HG02763 (cell line): ENCODE results near the gene OPN1SW.

Experiments used
- ATAC-seq: cut with Tn5 transposase; IDR thresholded peaks from one replicate; pipeline ENCODE4 v1.9.1; 2021; ENCODE audit warnings: mild to moderate bottlenecking, moderate library complexity; ENCODE audit not compliant: unreplicated experiment

The OPN1SW gene, protein sequence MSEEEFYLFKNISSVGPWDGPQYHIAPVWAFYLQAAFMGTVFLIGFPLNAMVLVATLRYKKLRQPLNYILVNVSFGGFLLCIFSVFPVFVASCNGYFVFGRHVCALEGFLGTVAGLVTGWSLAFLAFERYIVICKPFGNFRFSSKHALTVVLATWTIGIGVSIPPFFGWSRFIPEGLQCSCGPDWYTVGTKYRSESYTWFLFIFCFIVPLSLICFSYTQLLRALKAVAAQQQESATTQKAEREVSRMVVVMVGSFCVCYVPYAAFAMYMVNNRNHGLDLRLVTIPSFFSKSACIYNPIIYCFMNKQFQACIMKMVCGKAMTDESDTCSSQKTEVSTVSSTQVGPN

DNA sequence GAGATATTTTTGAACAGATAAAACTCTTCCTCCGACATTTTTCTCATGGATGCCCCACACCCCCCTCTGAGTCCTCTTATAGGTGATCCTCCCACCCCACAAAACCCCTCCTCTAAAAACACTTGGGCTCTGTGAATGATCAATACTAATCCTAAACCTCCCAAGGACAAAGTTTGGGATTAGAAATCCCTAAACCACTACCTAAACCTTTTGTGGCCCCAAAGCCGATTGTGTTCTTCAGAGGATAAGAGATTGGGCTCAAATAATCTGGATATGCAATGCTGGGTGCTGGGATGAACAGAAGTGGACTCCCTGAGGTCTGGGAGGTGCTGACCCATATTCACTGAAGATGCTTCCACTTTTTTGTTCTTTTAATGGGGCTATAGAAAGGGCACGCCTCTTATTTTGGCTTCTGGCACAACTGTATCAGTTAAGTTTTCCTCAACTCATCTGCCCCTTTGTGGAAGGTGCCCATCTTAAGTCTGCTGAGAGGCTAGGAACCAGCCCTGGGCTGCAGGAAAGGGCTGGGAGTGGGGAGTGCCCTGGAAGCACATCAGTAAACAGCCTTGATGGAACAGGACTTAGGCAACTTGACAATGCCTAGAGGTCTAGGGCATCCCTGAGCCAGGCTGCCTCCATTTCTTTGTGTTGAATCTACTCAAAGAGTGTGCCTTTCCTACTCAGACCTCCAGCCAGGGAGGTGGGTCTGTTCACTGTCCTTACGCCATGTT lies at the start of gene OPN1SW:
TSS of gene OPN1SW (minus strand) at position 51 of the 731 bp plus-strand sequence. CDS start at position 38, 13 bp downstream.
- ATAC-seq = no peak

DNA sequence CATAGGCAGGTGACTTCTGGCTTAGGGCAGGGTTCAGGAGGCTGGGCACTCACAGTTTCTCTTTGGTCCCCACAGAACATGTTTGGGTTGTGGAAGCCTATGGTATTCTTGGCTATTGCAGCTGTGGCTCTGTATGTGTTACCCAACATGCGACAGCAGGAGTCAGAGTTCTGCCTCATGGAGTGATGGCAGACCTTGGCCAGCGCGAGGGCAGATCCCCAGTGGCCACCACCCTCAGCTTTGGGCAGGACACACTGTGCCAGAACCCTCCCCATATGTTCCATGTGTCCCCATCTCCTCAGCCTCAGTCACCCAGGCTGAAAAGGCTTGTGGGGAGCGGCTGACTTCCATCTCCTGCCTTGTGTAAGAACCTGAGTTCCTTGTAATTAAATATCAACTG lies 46.1 kb upstream of the OPN1SW start:
- no peak for ATAC-seq

DNA sequence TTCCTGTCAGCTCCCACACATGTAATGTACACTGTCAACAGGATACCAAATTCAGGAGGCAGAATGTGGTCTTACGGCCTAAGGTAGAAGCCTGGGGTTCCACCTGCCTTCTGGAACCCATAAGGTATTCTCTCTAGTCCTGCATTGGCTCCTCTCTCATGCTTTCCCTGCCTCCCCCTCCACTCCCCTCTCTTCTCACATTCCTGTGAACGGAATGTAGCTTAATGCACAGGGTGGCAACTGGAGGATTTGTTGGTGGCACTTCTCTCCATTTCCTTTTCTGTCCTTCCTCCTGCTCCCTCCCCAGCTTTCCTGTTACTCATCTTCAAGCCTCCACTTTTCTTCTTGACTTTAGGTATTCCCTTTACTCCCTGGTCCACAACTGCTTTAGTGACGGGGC lies 43.1 kb upstream of the OPN1SW start:
- ATAC-seq = no peak

DNA sequence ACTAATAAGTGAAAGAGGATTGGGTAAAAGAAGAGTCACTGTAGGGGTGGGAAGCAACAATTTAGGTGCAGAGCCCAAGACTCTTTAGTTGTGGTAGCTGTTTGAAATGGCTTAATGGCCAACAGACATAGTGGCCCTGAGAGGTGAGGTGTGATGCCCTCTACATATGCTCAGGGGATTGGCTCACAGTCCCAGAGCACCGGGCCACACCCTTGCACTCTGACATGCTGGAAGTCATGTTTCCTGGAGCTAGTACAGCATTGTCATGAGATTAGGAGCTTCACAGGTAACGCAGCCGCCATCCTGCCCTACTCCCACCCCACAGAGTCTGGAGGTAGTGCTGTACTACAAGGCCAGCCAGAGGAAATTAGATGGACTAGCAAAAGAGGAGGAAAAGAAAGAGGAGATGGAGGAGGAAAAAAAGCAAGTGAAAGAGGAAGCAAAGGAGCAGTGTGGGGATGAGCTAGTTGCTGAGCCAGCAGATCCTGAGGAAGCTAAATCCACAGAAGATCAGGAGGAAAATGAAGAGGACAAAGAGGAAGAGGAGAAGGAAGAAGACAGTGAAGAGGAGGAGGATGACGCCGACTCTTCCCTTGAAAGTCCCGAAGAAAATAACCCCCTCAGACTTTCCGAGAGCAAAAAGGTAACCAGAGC lies 39.8 kb upstream of the OPN1SW start:
- ATAC-seq = no peak

DNA sequence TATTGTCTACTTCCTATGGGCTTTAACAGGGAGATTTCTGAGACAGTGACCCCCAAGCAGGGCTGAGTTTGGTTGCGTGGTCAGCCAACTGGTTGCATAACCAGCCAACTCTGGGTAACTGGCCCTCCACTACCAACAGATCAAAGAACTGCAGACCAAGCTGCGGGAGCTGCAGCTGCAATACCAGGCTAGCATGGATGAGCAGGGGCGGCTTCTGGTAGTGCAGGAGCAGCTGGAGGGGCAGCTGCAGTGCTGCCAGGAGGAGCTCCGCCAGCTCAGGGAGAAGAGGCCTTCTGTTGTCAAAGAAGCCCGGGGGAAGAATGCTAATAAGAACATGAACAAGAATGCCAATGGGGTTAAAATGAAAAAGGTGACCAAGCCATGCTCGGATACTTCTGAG lies 38.9 kb upstream of the OPN1SW start:
- ATAC-seq = no peak

DNA sequence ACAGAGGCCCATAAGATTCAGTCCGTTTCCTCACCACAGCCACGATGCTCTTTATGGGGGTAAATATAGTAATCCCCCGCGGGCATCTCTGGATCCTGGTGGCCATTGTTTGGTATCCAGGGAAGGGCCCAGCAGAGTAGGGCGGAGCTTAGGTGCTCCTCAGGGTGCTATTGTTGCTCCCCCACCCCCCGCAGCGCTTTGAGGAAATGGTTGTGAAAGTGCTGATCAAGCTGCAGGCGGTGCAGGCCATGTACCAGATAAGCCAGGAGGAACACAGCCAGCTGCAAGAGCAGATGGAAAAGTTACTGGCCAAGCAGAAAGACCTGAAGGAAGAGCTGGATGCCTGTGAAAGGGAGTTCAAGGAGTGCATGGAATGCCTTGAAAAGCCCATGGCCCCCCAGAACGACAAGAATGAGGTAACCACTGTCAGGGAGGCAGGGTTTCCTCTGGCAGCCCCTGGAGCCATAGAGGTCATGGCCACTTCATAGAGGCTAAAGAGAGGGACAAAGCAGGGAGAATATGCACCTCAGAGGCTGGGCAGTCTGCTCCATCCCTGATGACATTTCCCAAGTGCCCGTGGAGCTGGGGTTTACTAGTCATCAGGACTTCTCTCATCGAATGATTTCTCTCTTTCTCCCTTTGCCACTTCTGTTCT lies 37.0 kb upstream of the OPN1SW start:
- no peak for ATAC-seq

DNA sequence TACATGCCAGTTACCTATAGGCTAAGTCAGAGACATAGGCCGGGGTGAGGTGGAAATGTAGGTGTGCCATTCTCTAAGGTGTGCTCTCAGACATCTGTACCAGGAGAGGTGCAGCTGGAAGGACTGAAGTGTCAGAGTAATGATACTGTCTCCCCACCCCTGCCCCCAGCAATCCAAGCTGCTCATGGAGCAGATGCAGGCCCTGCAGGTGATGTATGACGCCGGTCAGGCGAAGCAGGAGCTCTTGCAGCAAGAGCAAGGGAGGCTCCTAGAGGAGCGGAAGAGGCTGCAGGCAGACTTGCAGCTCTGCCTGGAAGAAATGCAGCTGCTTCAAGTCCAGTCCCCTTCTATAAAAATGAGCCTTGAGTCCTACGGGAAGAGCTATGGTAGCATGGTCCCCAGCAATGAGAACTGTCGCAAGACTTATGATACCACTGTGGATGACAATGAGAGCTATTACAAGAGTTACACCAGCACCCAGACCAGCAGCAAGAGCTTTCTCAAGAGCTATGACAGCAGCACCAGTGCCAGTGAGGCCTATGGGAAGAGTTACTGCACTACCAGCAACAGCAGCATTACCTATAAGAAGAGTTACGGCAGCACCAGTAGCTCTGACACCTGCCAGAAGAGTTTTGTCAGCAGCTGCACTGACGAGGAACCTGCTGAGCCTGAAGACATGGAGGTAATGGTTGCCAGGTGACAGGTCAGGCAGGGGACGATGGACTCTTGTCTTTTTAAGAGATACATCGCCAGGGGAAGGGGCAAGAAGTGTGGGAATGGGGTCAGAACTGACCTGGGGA lies 36.2 kb upstream of the OPN1SW start:
- no peak for ATAC-seq

DNA sequence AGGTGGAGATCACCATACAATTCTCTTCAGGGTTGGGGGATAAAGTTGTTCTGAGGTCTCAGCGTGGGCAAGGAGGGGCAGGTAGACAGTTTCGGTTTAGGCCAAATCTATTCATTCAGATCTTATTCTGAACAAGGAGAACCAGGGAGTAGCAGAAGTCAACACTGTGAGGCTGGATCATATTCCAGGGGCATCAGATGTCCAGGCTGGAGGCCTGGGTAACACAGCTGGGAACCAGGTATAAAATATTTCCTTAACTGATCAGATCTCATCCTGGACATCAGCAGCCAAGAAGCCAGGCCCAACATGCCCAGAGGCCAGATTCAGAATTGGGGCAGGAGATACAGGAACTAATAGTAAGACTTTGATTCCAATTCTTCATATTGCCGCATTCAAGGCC lies 35.4 kb upstream of the OPN1SW start:
- no peak for ATAC-seq

DNA sequence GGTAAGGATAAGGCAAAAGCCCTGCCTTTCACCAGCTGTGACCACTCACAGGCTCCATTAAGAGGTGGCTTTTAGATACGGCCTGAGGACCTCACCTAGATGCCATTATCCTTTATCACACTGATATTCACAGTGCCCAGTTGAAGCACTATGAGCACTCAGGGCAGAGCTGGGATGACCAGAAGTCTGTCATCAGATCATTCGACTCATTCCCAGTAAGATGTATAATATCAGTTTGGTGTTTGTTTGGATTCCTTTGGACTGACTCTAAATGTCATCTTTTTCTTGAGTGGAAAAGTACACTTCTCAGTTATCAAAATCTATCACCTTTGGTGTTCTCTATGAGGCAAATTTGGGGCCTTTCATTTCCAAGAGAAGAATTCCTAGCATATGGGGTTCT lies 34.9 kb upstream of the OPN1SW start:
- no peak for ATAC-seq

DNA sequence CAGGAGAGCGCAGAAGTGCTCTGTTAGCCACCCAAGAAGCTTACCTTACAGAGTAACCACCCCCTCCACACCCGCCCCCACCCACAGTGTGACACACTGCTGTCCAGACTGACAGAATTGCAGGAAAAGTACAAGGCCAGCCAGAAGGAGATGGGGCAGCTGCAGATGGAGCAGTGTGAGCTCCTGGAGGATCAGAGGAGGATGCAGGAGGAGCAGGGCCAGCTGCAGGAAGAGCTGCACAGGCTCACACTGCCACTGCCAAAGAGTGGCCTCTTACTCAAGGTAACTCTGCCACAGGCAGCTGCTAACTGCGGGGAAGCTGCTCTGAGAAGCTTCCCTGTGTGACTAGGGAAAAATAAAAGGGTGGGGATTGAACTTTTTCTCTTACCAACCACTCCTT lies 33.8 kb upstream of the OPN1SW start:
- ATAC-seq = no peak

DNA sequence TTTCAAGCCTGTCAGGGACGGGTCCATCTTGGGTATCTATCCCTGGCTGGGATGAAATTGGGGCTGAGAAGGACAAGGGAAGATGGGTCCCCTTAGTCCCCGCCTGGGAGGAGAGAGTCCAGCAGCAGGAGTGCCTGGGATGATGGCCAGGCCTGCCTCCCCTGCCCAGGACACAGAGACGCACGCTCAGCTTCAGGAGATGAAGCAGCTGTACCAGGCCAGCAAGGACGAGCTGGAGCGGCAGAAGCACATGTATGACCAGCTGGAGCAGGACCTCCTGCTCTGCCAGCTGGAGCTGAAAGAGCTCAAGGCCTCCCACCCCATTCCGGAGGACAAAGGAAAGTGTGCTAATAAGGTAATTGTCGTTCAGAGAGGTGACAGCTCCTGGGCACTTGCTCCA lies 31.6 kb upstream of the OPN1SW start:
- no peak for ATAC-seq

DNA sequence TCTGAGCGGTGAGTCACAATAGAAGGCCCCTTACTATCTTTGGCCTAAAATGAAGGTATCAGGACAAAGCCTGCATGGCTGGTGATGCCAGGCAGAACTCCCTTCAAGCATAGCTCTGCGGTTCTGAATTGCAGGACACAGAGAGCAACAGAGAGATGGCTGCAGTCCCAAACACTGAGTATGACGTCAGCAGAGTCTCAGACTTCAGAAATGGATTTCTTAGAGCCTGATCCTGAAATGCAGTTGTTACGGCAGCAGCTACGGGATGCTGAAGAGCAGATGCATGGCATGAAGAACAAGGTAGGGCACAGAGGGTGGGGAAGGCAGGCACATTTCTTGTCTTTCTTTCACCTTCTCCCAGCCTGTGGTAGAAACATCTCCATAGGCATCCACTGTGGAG lies 29.6 kb upstream of the OPN1SW start:
- no peak for ATAC-seq

DNA sequence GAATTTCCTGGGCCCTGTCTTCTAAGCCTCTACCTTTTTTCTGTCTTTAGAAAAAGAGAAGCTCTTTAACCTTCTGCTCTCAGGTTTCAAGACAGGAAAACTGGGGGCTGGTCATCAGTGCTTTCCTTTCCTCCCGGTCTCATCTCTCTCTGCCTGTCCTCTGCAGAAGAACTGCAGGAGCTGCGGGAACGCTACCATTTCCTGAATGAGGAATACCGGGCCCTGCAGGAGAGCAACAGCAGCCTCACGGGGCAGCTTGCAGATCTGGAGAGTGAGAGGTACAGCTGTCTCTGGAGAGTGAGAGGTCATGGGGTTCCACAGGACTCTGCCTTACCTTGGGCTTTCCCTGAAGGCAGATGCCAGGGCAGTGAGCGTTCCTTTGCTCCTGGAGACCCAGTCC lies 28.9 kb upstream of the OPN1SW start:
- no peak for ATAC-seq

DNA sequence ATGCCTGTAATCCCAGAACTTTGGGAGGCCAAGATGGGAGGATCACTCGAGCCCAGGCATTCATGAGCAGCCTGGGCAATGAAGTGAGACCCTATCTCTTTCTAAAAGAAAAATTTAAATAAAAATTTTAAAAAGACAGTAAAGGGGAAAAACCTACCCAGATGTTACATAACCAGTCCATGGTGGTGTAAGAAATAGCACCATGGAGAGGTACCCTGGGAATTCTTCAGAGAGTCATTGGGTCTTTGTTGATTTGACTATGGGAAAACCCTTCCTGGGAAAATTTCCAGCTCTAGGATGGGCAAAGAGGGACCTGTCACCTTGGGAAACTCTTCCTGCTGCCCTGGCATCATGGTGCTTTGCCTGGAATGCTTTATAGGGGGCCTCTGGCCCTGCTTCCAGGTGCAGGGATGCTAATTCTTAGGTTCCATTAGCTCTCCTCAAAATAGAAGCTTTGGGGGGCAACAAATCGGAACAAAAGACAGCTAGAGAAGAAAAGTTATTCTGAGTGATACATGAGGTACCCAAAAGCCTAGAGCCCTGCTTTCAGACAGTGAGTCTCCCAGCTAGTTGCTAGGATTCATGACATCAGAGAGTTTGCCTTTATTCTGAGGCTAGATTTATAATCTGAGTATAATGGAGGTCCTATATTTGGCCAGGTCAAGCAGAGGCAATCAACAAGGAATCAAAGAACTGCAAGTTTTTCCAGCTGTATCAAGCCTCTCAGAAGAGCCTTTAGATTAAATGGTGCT lies 26.2 kb upstream of the OPN1SW start:
- no peak for ATAC-seq

DNA sequence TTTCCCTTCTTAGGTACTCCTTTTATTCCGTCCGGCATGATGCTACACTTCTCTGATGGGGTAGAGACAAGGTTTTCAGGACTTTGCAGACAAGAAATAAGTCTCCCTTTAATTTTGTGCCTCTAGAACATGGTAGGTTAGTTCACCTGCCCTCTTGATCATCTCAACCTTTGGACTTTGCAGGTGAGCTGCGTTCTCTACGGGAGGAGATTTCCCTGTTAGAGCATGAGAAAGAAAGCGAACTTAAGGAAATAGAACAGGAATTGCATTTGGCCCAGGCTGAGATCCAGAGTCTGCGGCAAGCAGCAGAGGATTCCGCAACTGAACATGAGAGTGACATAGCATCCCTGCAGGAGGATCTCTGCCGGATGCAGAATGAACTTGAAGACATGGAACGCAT lies 25.4 kb upstream of the OPN1SW start:
- no peak for ATAC-seq

DNA sequence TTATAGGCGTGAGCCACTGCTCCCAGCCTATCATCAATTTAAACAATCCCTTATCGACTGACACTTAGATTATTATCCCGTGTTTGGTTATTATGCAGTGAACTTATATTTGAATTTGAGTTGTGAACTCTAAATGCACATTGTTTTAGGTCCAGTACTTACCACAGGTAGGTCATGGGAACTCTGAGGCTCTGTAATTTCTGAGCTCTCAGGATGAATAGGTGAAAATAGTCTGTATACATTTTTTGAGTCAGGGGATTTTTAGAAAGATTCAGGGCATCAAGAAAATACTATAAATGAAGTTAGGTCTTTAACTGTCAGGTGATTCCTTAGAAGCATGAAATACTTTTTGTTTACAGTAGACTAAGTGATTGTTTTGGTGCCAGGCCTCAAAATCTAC lies 25.0 kb upstream of the OPN1SW start:
- ATAC-seq = no peak

DNA sequence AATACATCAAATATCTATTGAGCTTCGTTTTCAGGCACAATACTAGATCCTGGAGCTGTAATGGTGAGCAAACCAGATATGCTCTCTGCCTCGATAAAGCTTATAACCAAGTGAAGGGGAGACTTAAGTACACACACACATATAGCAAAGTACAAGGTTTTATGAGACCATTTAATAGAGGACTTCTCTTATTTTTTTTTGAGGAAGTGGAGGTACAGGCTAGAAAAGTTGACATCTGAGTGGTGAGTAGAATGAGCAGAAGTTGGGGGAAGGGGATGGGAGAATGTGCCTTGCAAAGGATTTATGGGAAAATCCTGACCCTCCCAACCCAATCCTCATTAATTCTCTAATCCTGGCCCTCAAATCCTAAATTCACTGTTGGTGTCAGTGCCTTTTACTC lies 23.9 kb upstream of the OPN1SW start:
- no peak for ATAC-seq

DNA sequence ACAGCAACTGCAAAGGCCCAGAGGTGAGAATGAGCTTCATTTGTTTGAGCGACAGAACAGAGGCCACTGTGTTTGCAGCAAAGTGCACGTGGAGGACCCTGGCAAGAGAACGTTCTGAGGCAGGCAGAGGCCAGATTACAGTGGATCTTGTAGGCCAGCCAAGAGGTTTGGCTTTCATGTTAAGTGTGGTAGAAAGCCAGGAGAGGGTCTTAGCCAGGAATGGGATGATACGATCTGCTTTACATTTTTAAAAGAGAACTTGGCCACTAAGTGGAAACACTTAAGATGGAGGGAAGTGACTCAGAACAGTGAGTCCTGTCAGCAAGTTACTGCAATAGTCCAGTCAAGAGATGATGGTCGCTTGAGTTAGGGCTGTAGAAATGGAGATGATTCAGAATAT lies 20.7 kb upstream of the OPN1SW start:
- ATAC-seq = no peak

DNA sequence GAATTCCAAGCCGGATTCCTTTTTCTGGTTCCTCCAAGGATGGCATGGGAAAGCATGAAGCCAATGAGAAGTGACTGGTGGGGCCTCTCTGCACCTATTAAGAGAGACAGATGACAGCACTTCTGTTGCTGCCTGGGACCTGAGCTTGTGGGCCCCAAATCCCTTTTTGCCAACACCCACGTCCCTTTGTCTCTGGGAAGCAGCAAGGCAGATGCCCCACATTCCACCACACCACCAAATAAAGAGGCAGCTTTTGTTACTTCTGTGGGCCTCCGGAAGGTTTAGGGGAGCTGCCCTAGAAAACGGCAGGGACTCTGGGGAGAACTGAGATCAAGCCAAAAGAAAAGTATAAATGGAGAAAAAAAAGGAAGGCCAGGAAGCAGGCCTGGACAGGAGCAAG lies 19.5 kb upstream of the OPN1SW start:
- no peak for ATAC-seq

DNA sequence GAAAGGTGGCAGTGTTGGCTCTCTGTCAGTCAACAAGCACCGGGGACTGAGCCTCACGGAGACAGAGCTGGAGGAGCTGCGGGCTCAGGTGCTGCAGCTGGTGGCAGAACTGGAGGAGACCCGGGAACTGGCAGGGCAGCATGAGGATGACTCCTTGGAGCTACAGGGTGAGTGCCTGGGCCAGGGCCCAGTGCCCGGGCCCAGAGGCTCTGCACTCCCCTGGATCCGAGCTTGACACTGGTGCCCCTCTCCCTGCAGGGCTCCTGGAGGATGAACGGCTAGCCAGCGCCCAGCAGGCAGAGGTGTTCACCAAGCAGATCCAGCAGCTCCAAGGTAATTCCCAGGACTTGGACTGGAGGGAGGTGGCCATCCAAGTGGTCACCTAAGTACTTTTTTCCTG lies 18.8 kb upstream of the OPN1SW start:
- no peak for ATAC-seq
